Ishikawa (cell line): ENCODE measurements around the gene ANK3.

Source experiments
- CEBPB ChIP-seq: IDR thresholded peaks from 2 replicates; pipeline ENCODE4 v1.6.1; 2012
- EGR1 ChIP-seq: IDR thresholded peaks from 2 replicates; pipeline ENCODE4 v1.6.1; 2012
- EP300 ChIP-seq: IDR thresholded peaks from 2 replicates; pipeline ENCODE4 v1.6.1; 2012; ENCODE audit warnings: borderline replicate concordance
- RAD21 ChIP-seq: IDR thresholded peaks from 2 replicates; pipeline ENCODE4 v1.6.1; 2012; ENCODE audit warnings: low read depth
- REST ChIP-seq: IDR thresholded peaks from 2 replicates; pipeline ENCODE4 v1.6.1; 2012; ENCODE audit warnings: low read depth, mild to moderate bottlenecking
- YY1 ChIP-seq: IDR thresholded peaks from 2 replicates; pipeline ENCODE4 v1.6.1; 2012; ENCODE audit warnings: low read depth
- TF ChIP-seq, protein P1 (sequence below): IDR thresholded peaks from 2 replicates; pipeline ENCODE4 v1.6.1; 2012

GRCh38 chr10:60423920-60424319, 34.2 kb upstream of the ANK3 start:
- TF ChIP-seq REST (no peak), CEBPB (no peak), YY1 (no peak), EP300 (no peak), RAD21 (no peak), EGR1 (no peak)
- TF ChIP-seq, protein P1, sequence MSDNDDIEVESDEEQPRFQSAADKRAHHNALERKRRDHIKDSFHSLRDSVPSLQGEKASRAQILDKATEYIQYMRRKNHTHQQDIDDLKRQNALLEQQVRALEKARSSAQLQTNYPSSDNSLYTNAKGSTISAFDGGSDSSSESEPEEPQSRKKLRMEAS, result no peak
